ENCODE measurements around the gene ATXN7L2. TPM values are rescaled to one million over a fixed set of nuclear protein-coding genes. Genes with fewer than 3 reads are reported as not detected.

The ATXN7L2 gene
- total RNA-seq, 3 donors from 2014 or later, result 2.5 to 4.4 (median 3.5) TPM

- DNase-seq (peak in 2 of 3 donors; percentile 69 to 76), ATAC-seq (peak; percentile 44)
- Histone ChIP-seq H3K4me1 (ENCODE audit: low read depth) (peaks cover 6% of the 10 kb centered on the region), H3K9me3 (no peaks in the 10 kb centered on the region), H3K36me3 (ENCODE audit: low read depth) (no peaks in the 10 kb centered on the region), H3K4me3 (no peak overlapping the region)
- intact Hi-C loops (cut with DNase I, micrococcal nuclease), result no loop called here
- TF ChIP-seq, protein P1, sequence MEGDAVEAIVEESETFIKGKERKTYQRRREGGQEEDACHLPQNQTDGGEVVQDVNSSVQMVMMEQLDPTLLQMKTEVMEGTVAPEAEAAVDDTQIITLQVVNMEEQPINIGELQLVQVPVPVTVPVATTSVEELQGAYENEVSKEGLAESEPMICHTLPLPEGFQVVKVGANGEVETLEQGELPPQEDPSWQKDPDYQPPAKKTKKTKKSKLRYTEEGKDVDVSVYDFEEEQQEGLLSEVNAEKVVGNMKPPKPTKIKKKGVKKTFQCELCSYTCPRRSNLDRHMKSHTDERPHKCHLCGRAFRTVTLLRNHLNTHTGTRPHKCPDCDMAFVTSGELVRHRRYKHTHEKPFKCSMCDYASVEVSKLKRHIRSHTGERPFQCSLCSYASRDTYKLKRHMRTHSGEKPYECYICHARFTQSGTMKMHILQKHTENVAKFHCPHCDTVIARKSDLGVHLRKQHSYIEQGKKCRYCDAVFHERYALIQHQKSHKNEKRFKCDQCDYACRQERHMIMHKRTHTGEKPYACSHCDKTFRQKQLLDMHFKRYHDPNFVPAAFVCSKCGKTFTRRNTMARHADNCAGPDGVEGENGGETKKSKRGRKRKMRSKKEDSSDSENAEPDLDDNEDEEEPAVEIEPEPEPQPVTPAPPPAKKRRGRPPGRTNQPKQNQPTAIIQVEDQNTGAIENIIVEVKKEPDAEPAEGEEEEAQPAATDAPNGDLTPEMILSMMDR (IDR thresholded peaks at IDR 0.05), result no peak
Observed at GRCh38 chr1:109478806-109479205, 4.9 kb upstream of the ATXN7L2 start.

- H3K36me3 ChIP-seq (ENCODE audit: low read depth), result no peaks in the 10 kb centered on the region
- intact Hi-C loops (cut with DNase I, micrococcal nuclease), result no loop called here
- TF ChIP-seq, protein P1 (IDR thresholded peaks at IDR 0.05), result no peak
- DNase-seq (no peak), ATAC-seq (no peak)
- H3K4me3 ChIP-seq, result no peak overlapping the region
- peaks cover 8% of the 10 kb centered on the region for H3K4me1 ChIP-seq (ENCODE audit: low read depth)
- no peaks in the 10 kb centered on the region for H3K9me3 ChIP-seq
Observed at GRCh38 chr1:109479311-109479710, 4.4 kb upstream of the ATXN7L2 start.

DNA sequence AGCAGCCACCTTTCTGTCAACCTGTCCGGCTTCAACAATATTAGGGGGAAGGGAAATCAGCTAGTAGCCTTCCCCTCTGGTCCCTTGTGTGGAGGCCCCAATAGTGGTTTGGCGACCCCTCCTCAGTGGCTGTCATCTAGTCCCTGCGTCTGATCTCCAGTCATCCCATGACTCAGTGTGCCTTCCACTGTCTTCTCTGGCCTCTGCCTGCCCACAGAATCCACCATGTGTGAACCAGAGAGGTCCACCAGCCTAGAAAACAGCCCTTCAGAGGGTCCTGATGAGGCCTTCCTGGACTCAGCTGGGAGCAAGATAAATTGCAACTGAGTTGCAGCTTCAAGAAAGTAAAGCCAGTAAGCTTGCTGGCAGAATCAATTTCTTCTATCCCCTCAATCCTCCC lies 3.8 kb upstream of the ATXN7L2 start:
- TF ChIP-seq, protein P1 (IDR thresholded peaks at IDR 0.05), result no peak
- Histone ChIP-seq H3K36me3 (ENCODE audit: low read depth) (no peaks in the 10 kb centered on the region), H3K4me3 (no peak overlapping the region), H3K4me1 (ENCODE audit: low read depth) (peaks cover 13% of the 10 kb centered on the region), H3K9me3 (no peaks in the 10 kb centered on the region)
- ATAC-seq (no peak), DNase-seq (no peak)
- intact Hi-C loops (cut with DNase I, micrococcal nuclease), result no loop called here

DNA sequence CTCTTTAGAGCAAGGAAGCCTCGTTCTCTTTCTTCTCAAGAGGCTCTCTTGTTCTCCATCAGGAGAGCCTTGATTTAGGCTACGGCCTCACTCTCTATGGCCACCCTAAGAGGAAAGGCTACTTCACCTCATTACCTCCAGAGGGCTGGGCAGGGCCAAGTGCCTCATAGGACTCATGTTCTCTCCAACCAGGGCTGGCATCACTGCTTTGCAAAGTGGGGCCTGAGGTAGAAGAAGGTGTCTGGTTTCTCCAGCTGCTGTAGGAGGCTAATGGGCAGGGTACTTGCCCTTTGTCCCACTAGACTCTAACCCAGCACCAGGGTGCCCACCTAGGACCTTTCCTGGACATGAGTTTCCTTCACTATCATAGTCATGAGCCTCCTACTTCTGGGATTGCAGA lies 2.1 kb upstream of the ATXN7L2 start:
- ATAC-seq (no peak), DNase-seq (no peak)
- H3K9me3 ChIP-seq, result no peaks in the 10 kb centered on the region
- TF ChIP-seq, protein P1 (IDR thresholded peaks at IDR 0.05), result no peak
- no peaks in the 10 kb centered on the region for H3K36me3 ChIP-seq (ENCODE audit: low read depth)
- peaks cover 13% of the 10 kb centered on the region for H3K4me1 ChIP-seq (ENCODE audit: low read depth)
- intact Hi-C loops (cut with DNase I, micrococcal nuclease), result no loop called here
- no peak overlapping the region for H3K4me3 ChIP-seq

DNA sequence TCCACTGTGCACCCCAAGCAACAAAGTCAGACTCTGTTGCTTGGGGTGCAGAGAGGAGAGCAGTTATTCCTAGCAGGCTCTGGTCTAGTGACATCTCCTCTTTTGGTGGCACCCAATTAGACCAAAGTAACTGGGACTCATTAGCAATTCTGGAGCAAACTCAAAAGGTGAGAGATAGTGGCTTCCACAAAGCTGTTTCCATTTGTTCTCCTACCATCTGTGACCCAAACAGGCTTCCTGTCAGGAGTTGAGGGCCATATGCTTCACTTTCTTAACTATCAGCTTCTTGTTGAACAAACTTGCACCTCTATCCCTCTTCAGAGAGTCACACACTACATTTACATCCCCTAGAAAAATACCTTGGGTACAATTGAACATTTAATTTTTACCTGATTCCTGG lies 1.5 kb upstream of the ATXN7L2 start:
- no peaks in the 10 kb centered on the region for H3K9me3 ChIP-seq
- TF ChIP-seq, protein P1 (IDR thresholded peaks at IDR 0.05), result no peak
- no peak overlapping the region for H3K4me3 ChIP-seq
- no peaks in the 10 kb centered on the region for H3K36me3 ChIP-seq (ENCODE audit: low read depth)
- intact Hi-C loops (cut with DNase I, micrococcal nuclease), result no loop called here
- DNase-seq, result no peak
- no peak for ATAC-seq
- H3K4me1 ChIP-seq (ENCODE audit: low read depth), result peaks cover 13% of the 10 kb centered on the region

All from mucosa of descending colon (tissue), 3 donors.